T-cell (primary cell): ENCODE results near the gene HNRNPUL2. TPM values are rescaled to one million over a fixed set of nuclear protein-coding genes. Genes with fewer than 3 reads are reported as not detected.
A peak's percentile ranks its signal among the peaks of the same experiment; 100 is the strongest.

Source experiments
- ATAC-seq, 4 experiments: fragments of 200-7000 bp in 3 of 4; fragments of 150-1000 bp in 1 of 4; cut with Tn5 transposase; replicated peaks in 1 of 4; 1 replicate in 3 of 4; 2 replicates in 1 of 4; pipeline ENCODE4 v1.10.0; 2021; ENCODE audit warnings: moderate library complexity in 3 of 4, mild to moderate bottlenecking in 2 of 4, moderate number of reproducible peaks in 1 of 4
- CTCF ChIA-PET, 2 donors: fragments of 300-600 bp; sonication (Branson Sonifier 250); formaldehyde crosslinking; loops; one replicate each; lab custom pipeline; 2022; ENCODE audit warnings: antibody characterized with exemption in 2 of 2; lab: Charles Lee
- POLR2A ChIA-PET, 2 donors: fragments of 300-600 bp; sonication (Branson Sonifier 250); formaldehyde crosslinking; loops; one replicate each; lab custom pipeline; 2022; ENCODE audit warnings: antibody characterized with exemption in 2 of 2; lab: Charles Lee
- DNase-seq, 35 experiments: peaks; one replicate each; pipeline versions ENCODE4 v3.0.0 to v3.0.0-alpha.2; 2013 to 2023
- H3K27ac ChIP-seq: one replicate; pipeline ENCODE4 v1.5.1; 2013; ENCODE audit warnings: low read length
- H3K27me3 ChIP-seq, 2 experiments: replicated peaks in 1 of 2; 1 replicate in 1 of 2; 2 replicates in 1 of 2; pipeline versions ENCODE4 v1.6.1 to v1.7.0; 2013; ENCODE audit warnings: low read length in 1 of 2, mixed read lengths in 1 of 2; ENCODE audit not compliant: control insufficient read depth in 2 of 2, insufficient read depth in 2 of 2; ENCODE audit errors: extremely low read depth in 1 of 2
- H3K36me3 ChIP-seq, 2 donors: 1 replicate in 1 of 2; 2 replicates in 1 of 2; pipeline versions ENCODE4 v1.6.1 to v1.7.0; 2013; ENCODE audit warnings: low read length in 1 of 2; ENCODE audit not compliant: control insufficient read depth in 2 of 2, insufficient read depth in 1 of 2; ENCODE audit errors: extremely low read depth in 1 of 2
- H3K4me1 ChIP-seq, 2 experiments: 1 replicate in 1 of 2; 2 replicates in 1 of 2; pipeline versions ENCODE4 v1.6.1 to v1.7.0; 2013; ENCODE audit warnings: low read length in 2 of 2, mixed read lengths in 1 of 2; ENCODE audit not compliant: insufficient read depth in 2 of 2, control insufficient read depth in 1 of 2; ENCODE audit errors: extremely low read depth in 1 of 2
- H3K4me3 ChIP-seq, 2 donors: 1 replicate in 1 of 2; 2 replicates in 1 of 2; pipeline versions ENCODE4 v1.5.1 to v1.7.0; 2013; ENCODE audit warnings: mild to moderate bottlenecking in 2 of 2, low read length in 1 of 2, moderate library complexity in 1 of 2; ENCODE audit not compliant: control insufficient read depth in 1 of 2; ENCODE audit errors: extremely low read depth in 1 of 2
- H3K9me3 ChIP-seq: 2 replicates; pipeline ENCODE4 v1.7.0; 2013
- H3K27ac Mint-ChIP-seq, 2 donors: one replicate each; pipeline ENCODE4 v1.8.0; 2020 to 2021; ENCODE audit warnings: mild to moderate bottlenecking in 2 of 2, mixed read lengths in 2 of 2
- H3K27me3 Mint-ChIP-seq, 2 donors: one replicate each; pipeline ENCODE4 v1.8.0; 2021 to 2022; ENCODE audit warnings: mixed read lengths in 2 of 2
- H3K36me3 Mint-ChIP-seq: one replicate; pipeline ENCODE4 v1.8.0; 2021; ENCODE audit warnings: mixed read lengths
- H3K4me1 Mint-ChIP-seq, 3 donors: one replicate each; pipeline ENCODE4 v1.8.0; 2020 to 2022; ENCODE audit warnings: mixed read lengths in 3 of 3, mild to moderate bottlenecking in 1 of 3
- H3K4me3 Mint-ChIP-seq, 3 donors: one replicate each; pipeline ENCODE4 v1.8.0; 2020 to 2022; ENCODE audit warnings: mild to moderate bottlenecking in 3 of 3, mixed read lengths in 3 of 3, moderate library complexity in 3 of 3
- H3K9me3 Mint-ChIP-seq, 3 donors: one replicate each; pipeline ENCODE4 v1.8.0; 2020 to 2022; ENCODE audit warnings: mixed read lengths in 3 of 3
- WGBS: methylation state at CpG from one replicate; pipeline ENCODE4 v1.1.5; 2013; ENCODE audit warnings: missing lambda C conversion rate; ENCODE audit not compliant: insufficient coverage; 5-methylcytosine and 5-hydroxymethylcytosine counted together
- total RNA-seq, 35 experiments: library from RNA in 6 of 35; stranded (reverse) in 6 of 35; fragments of 120-200 nt in 1 of 35; gene quantifications; one replicate each; pipeline versions ENCODE4 v1.2.1 to v1.2.4 and lab custom pipeline; 2013 to 2026

Gene HNRNPUL2
- total RNA-seq, 5 donors from 2014 or later (not counting 1 experiment from before 2014, with no cell fraction given): 45.8 to 67.8 (median 62.7) TPM

GRCh38 chr11:62728171-62728988, 1.1 kb upstream of the HNRNPUL2 start, which contains the start of gene TTC9C:
TTC9C (plus strand) TSS chr11:62728486; CDS start chr11:62728849, 363 bp downstream.
- Histone ChIP-seq H3K4me1 (peaks cover 20 to 47% of the 10 kb centered on the region in 2 experiments), H3K9me3 (no peaks in the 10 kb centered on the region), H3K36me3 (peaks cover 1 to 32% of the 10 kb centered on the region in 2 donors), H3K27me3 (no peaks in the 10 kb centered on the region), H3K4me3 (peak within 1 kb of the TSS; percentile 86 to 95), H3K27ac (peak within 1 kb of the TSS; percentile 94)
- peak; percentile 38 to 51 (median 44) for ATAC-seq
- WGBS: 2% methylated on average over 14 of the region's 29 CpGs
- Mint-ChIP-seq H3K36me3 (peaks cover 30% of the 10 kb centered on the region), H3K4me1 (peaks cover 47 to 58% (median 56%) of the 10 kb centered on the region in 3 donors), H3K27me3 (no peaks in the 10 kb centered on the region), H3K4me3 (peak within 1 kb of the TSS; percentile 95 to 98 (median 98)), H3K27ac (peak within 1 kb of the TSS; percentile 98 to 99), H3K9me3 (no peaks in the 10 kb centered on the region)
- CTCF ChIA-PET: interaction anchor here in 1 of 2 donors (1.1 to 2.8 kb wide), 3 partner anchors 25 to 58 kb away, joined by 3 to 14 read pairs (median 10); partner anchors contain the start of gene ZBTB3
- POLR2A ChIA-PET: interaction anchor here (0.6 to 3.0 kb wide), 6 partner anchors 25 to 136 kb away, joined by 3 to 19 read pairs (median 8); partner anchors contain the start of genes C11orf98 (in 2 of the 2), CSKMT (in 2 of the 2) and ZBTB3 (in 1 of the 2)
- DNase-seq: peak; percentile 72 to 89 (median 79)

GRCh38 chr11:62727872-62728170, 564 bp upstream of the HNRNPUL2 start:
- H3K9me3 Mint-ChIP-seq: no peaks in the 10 kb centered on the region
- peaks cover 20 to 47% of the 10 kb centered on the region in 2 experiments for H3K4me1 ChIP-seq
- peak overlapping the region; percentile 98 to 99 for H3K27ac Mint-ChIP-seq
- H3K4me1 Mint-ChIP-seq: peaks cover 42 to 57% (median 53%) of the 10 kb centered on the region in 3 donors
- H3K27ac ChIP-seq: peak overlapping the region; percentile 94
- ATAC-seq (peak; percentile 59 to 65 (median 60)), DNase-seq (peak in 34 of 35 experiments; percentile 65 to 95 (median 81))
- H3K27me3 ChIP-seq: no peaks in the 10 kb centered on the region
- no peaks in the 10 kb centered on the region for H3K27me3 Mint-ChIP-seq
- H3K36me3 ChIP-seq: peaks cover 4 to 32% of the 10 kb centered on the region in 2 donors
- peak overlapping the region; percentile 86 to 95 for H3K4me3 ChIP-seq
- peak overlapping the region; percentile 95 to 98 (median 98) for H3K4me3 Mint-ChIP-seq
- H3K36me3 Mint-ChIP-seq: peaks cover 30% of the 10 kb centered on the region
- no peaks in the 10 kb centered on the region for H3K9me3 ChIP-seq
- POLR2A ChIA-PET: interaction anchor here (0.8 to 3.0 kb wide), 12 partner anchors 19 to 172 kb away, joined by 3 to 19 read pairs (median 6); partner anchors contain the start of genes C11orf98 (in 2 of the 2), CSKMT (in 2 of the 2), TMEM179B (in 1 of the 2) and TUT1 (in 1 of the 2)
- CTCF ChIA-PET: interaction anchor here (0.6 to 2.8 kb wide), 15 partner anchors 9 to 1299 kb away, joined by 3 to 14 read pairs (median 3); partner anchors contain the start of genes C11orf98 (in 1 of the 2), CSKMT (in 1 of the 2), SLC3A2 (in 1 of the 2) and TUT1 (in 1 of the 2)
- 0% methylated on average over 11 of the region's 20 CpGs for WGBS

GRCh38 chr11:62726915-62727164, 417 bp downstream of the HNRNPUL2 start:
- Mint-ChIP-seq H3K4me1 (peaks cover 50 to 65% (median 61%) of the 10 kb centered on the region in 3 donors), H3K27ac (peak overlapping the region in 1 of 2 donors; percentile 98), H3K36me3 (peaks cover 40% of the 10 kb centered on the region), H3K4me3 (peak overlapping the region; percentile 95 to 98 (median 98)), H3K27me3 (no peaks in the 10 kb centered on the region), H3K9me3 (no peaks in the 10 kb centered on the region)
- Histone ChIP-seq H3K4me1 (peaks cover 20 to 43% of the 10 kb centered on the region in 2 experiments), H3K27me3 (no peaks in the 10 kb centered on the region), H3K27ac (no peak overlapping the region), H3K4me3 (peak overlapping the region; percentile 86 to 87), H3K36me3 (peaks cover 4 to 38% of the 10 kb centered on the region in 2 donors), H3K9me3 (no peaks in the 10 kb centered on the region)
- whole genome bisulfite sequencing: under 1% methylated on average over 37 of the region's 37 CpGs
- DNase-seq (peak in 2 of 35 experiments; percentile 17 to 18), ATAC-seq (peak in 3 of 4 experiments; percentile 3 to 6 (median 4))
- CTCF ChIA-PET: interaction anchor here in 1 of 2 donors (0.6 to 2.8 kb wide), 13 partner anchors 8 to 1478 kb away, joined by 3 to 14 read pairs (median 5); partner anchors contain the start of genes C11orf98, CSKMT, SLC3A2 and STX5
- POLR2A ChIA-PET: interaction anchor here (0.6 to 3.0 kb wide), 15 partner anchors 15 to 171 kb away, joined by 3 to 19 read pairs (median 4); partner anchors contain the start of genes C11orf98 (in 2 of the 2), CSKMT (in 2 of the 2), EEF1G (in 1 of the 2) and STX5 (in 1 of the 2)

GRCh38 chr11:62726156-62726914, 922 bp downstream of the HNRNPUL2 start:
- Histone ChIP-seq H3K9me3 (no peaks in the 10 kb centered on the region), H3K4me3 (peak overlapping the region; percentile 86 to 87), H3K4me1 (peaks cover 20 to 42% of the 10 kb centered on the region in 2 experiments), H3K27ac (peak overlapping the region; percentile 59), H3K27me3 (no peaks in the 10 kb centered on the region), H3K36me3 (peaks cover 4 to 43% of the 10 kb centered on the region in 2 donors)
- ATAC-seq (no peak), DNase-seq (peak in 15 of 35 experiments; percentile 4 to 36 (median 16))
- CTCF ChIA-PET: interaction anchor here in 1 of 2 donors (0.8 to 2.8 kb wide), 5 partner anchors 17 to 106 kb away, joined by 3 to 10 read pairs (median 4); partner anchors contain the start of genes C11orf98, CSKMT, STX5 and ZBTB3
- Mint-ChIP-seq H3K27ac (peak overlapping the region; percentile 81), H3K4me3 (peak overlapping the region; percentile 95 to 98 (median 98)), H3K4me1 (peaks cover 50 to 68% (median 62%) of the 10 kb centered on the region in 3 donors), H3K27me3 (no peaks in the 10 kb centered on the region), H3K9me3 (no peaks in the 10 kb centered on the region), H3K36me3 (peaks cover 45% of the 10 kb centered on the region)
- 0% methylated on average over 46 of the region's 51 CpGs for WGBS
- POLR2A ChIA-PET: interaction anchor here in 1 of 2 donors (0.6 to 3.0 kb wide), 6 partner anchors 15 to 159 kb away, joined by 3 to 16 read pairs (median 5); partner anchors contain the start of genes STX5 and ZBTB3

- WGBS: 5% methylated on average over 6 of the region's 7 CpGs
- Mint-ChIP-seq H3K27me3 (no peaks in the 10 kb centered on the region), H3K9me3 (no peaks in the 10 kb centered on the region), H3K36me3 (peaks cover 51% of the 10 kb centered on the region), H3K4me3 (peak overlapping the region; percentile 95 to 98 (median 98)), H3K4me1 (peaks cover 50 to 68% (median 64%) of the 10 kb centered on the region in 3 donors), H3K27ac (peak overlapping the region; percentile 81)
- no peak for ATAC-seq
- Histone ChIP-seq H3K4me3 (peak overlapping the region; percentile 86 to 87), H3K27me3 (no peaks in the 10 kb centered on the region), H3K27ac (peak overlapping the region; percentile 59), H3K4me1 (peaks cover 20 to 35% of the 10 kb centered on the region in 2 experiments), H3K9me3 (no peaks in the 10 kb centered on the region), H3K36me3 (peaks cover 4 to 46% of the 10 kb centered on the region in 2 donors)
- ChIA-PET POLR2A (no interaction called here), CTCF (interaction anchor here in 1 of 2 donors (0.8 to 1.2 kb wide), 2 partner anchors 17 to 28 kb away, joined by 3 to 4 read pairs; partner anchors contain the start of gene ZBTB3)
- DNase-seq: no peak
Observed at GRCh38 chr11:62725646-62726045, 1.6 kb downstream of the HNRNPUL2 start.
